GDM1 (cell line): ENCODE results near the gene CTAG2.
"Not testable (repeated sequence)": the region's sequence is repeated elsewhere in the genome, so short reads cannot be mapped to it uniquely, and the experiment has no call there.

ENCODE experiments used
- DNase-seq: peaks from one replicate; lab custom pipeline; 2025; lab: John Stamatoyannopoulos, UW

The CTAG2 gene

GRCh38 chrX:154653413-154653812, at the start of gene CTAG2:
Gene CTAG2, minus strand, starts transcription at chrX:154653579. Its CDS starts 64 bp downstream, at chrX:154653515.
- not testable (repeated sequence) for DNase-seq

- no peak for DNase-seq
These were observed 45.4 kb upstream of the CTAG2 start for GRCh38 chrX:154698630-154699248.

- DNase-seq: no peak
These were observed 43.3 kb upstream of the CTAG2 start for GRCh38 chrX:154696676-154697045.

- DNase-seq: no peak
These were observed 42.7 kb upstream of the CTAG2 start for GRCh38 chrX:154695911-154696675.

- DNase-seq: no peak
These were observed 40.0 kb upstream of the CTAG2 start for GRCh38 chrX:154693394-154693793.

GRCh38 chrX:154690438-154690837, 37.1 kb upstream of the CTAG2 start:
- not testable (repeated sequence) for DNase-seq

- DNase-seq: not testable (repeated sequence)
These were observed 18.7 kb upstream of the CTAG2 start for GRCh38 chrX:154672084-154672483.

GRCh38 chrX:154670848-154671247, 17.5 kb upstream of the CTAG2 start:
- DNase-seq: not testable (repeated sequence)

- no peak for DNase-seq
These were observed 8.5 kb upstream of the CTAG2 start for GRCh38 chrX:154661899-154662298.

GRCh38 chrX:154661170-154661569, 7.8 kb upstream of the CTAG2 start:
- DNase-seq: no peak

GRCh38 chrX:154660541-154660940, 7.2 kb upstream of the CTAG2 start:
- DNase-seq: no peak

- no peak for DNase-seq
These were observed 5.6 kb upstream of the CTAG2 start for GRCh38 chrX:154658957-154659356.

GRCh38 chrX:154658187-154658586, 4.8 kb upstream of the CTAG2 start:
- no peak for DNase-seq

- no peak for DNase-seq
These were observed 3.9 kb upstream of the CTAG2 start for GRCh38 chrX:154657226-154657805.

- DNase-seq: no peak
These were observed 2.4 kb upstream of the CTAG2 start for GRCh38 chrX:154655786-154656185.

- no peak for DNase-seq
These were observed 2.0 kb upstream of the CTAG2 start for GRCh38 chrX:154655346-154655745.

GRCh38 chrX:154654925-154655324, 1.5 kb upstream of the CTAG2 start:
- DNase-seq: no peak

- no peak for DNase-seq
These were observed 993 bp upstream of the CTAG2 start for GRCh38 chrX:154654372-154654771.

- DNase-seq: no peak
These were observed 354 bp downstream of the CTAG2 start for GRCh38 chrX:154653048-154653401.

- no peak for DNase-seq
These were observed 900 bp downstream of the CTAG2 start for GRCh38 chrX:154652311-154653047.

- DNase-seq: no peak
These were observed 3.2 kb downstream of the CTAG2 start for GRCh38 chrX:154650221-154650510.

- no peak for DNase-seq
These were observed 3.7 kb downstream of the CTAG2 start for GRCh38 chrX:154649503-154650220.
